Measurements from ENCODE around the gene ZFYVE19. TPM values are rescaled to one million over a fixed set of nuclear protein-coding genes. Genes with fewer than 3 reads are reported as not detected.
"Not testable (repeated sequence)": the region's sequence is repeated elsewhere in the genome, so short reads cannot be mapped to it uniquely, and the experiment has no call there.

The ZFYVE19 gene
- total RNA-seq, 2 donors from 2014 or later = 8.3 to 8.6 TPM

GRCh38 chr15:40843261-40843884 is 36.5 kb downstream of the ZFYVE19 start:
- intact Hi-C loops (cut with DNase I) = no loop called here
- DNase-seq (ENCODE audit: low spot score) = no peak

- intact Hi-C loops (cut with DNase I) = no loop called here
- no peak for DNase-seq (ENCODE audit: low spot score)
These were observed 37.2 kb downstream of the ZFYVE19 start, which contains the start of gene SPINT1 for GRCh38 chr15:40843885-40844695. TSS of gene SPINT1 (plus strand) at chr15:40844048. CDS start at chr15:40844555, 507 bp downstream.

DNA sequence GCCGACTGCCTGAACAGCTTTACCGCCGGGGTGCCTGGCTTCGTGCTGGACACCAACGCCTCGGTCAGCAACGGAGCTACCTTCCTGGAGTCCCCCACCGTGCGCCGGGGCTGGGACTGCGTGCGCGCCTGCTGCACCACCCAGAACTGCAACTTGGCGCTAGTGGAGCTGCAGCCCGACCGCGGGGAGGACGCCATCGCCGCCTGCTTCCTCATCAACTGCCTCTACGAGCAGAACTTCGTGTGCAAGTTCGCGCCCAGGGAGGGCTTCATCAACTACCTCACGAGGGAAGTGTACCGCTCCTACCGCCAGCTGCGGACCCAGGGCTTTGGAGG is 37.8 kb downstream of the ZFYVE19 start:
- no peak for DNase-seq (ENCODE audit: low spot score)

DNA sequence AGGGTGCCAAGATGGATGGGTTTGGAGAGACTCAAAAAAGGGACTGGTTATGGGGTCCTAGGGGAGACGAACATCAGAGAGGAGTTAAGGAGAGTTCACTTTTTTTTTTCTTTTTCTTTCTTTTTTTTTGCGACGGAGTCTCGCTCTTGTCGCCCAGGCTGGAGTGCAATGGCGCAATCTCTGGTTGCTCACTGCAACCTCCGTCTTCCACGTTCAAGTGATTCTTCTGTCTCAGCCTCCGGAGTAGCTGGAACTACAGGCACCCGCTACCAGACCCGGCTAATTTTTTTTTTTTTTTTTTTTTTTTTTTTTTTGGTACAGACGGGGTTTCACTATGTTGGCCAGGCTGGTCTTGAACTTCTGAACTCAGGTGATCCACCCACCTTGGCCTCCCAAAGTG is 38.1 kb downstream of the ZFYVE19 start:
- intact Hi-C loops (cut with DNase I) = no loop called here
- no peak for DNase-seq (ENCODE audit: low spot score)

More for the DNA sequence above, 37.8 kb downstream of the ZFYVE19 start:
- intact Hi-C loops (cut with DNase I) = no loop called here

- intact Hi-C loops (cut with DNase I) = no loop called here
- DNase-seq (ENCODE audit: low spot score) = peak; percentile 43
These were observed 38.8 kb downstream of the ZFYVE19 start for GRCh38 chr15:40845511-40846284.

GRCh38 chr15:40846841-40847222 is 39.9 kb downstream of the ZFYVE19 start:
- DNase-seq (ENCODE audit: low spot score) = peak; percentile 32
- intact Hi-C loops (cut with DNase I) = no loop called here

GRCh38 chr15:40847223-40847961 is 40.5 kb downstream of the ZFYVE19 start:
- intact Hi-C loops (cut with DNase I) = no loop called here
- DNase-seq (ENCODE audit: low spot score) = peak; percentile 83

DNA sequence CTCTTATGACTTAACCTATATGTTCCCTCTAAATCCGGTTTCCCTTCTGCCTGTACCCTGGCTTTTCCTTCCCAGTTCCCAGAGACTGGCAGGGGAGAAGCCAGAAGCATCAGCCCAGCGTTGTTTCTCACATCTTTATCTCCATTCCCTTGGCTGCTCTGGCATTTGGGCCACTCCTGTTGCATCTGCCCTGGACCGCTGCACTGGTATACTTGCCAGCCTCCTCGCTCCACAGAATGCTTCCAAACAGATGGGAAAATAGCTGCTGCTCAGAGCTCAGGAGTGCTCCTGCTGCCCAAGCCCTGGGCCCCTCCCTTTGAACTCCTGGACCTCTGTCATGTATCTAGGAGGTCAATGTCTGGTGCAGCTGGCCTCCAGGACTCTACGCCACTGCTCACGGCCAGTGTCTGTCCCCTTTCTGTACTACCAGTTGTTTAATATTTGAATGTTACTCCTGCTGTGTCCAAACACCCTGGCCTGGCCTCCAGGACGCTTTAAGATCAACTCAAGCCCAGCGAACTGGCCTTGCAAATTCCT is 43.8 kb downstream of the ZFYVE19 start:
- peak; percentile 36 for DNase-seq (ENCODE audit: low spot score)
- intact Hi-C loops (cut with DNase I) = no loop called here

DNA sequence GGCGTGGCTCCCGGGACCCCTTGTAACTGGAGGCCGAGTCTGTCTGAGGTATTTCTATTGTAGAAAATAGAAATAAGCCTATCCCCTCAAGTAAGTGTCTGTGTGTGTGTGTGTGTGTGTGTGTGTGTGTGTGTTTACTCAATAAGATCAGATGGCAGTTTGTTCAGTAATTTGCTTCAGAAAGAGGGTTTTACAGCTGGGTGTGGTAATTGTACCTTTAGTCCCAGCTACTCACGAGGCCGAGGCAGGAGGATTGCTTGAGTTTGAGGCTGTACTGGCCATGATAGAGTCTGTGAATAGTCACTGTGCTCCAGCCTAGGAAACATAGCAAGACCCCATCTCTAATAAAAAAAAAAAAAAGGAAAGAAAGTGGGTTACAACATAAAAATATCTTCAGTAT is 45.6 kb downstream of the ZFYVE19 start:
- DNase-seq (ENCODE audit: low spot score) = peak; percentile 41
- intact Hi-C loops (cut with DNase I) = no loop called here

DNA sequence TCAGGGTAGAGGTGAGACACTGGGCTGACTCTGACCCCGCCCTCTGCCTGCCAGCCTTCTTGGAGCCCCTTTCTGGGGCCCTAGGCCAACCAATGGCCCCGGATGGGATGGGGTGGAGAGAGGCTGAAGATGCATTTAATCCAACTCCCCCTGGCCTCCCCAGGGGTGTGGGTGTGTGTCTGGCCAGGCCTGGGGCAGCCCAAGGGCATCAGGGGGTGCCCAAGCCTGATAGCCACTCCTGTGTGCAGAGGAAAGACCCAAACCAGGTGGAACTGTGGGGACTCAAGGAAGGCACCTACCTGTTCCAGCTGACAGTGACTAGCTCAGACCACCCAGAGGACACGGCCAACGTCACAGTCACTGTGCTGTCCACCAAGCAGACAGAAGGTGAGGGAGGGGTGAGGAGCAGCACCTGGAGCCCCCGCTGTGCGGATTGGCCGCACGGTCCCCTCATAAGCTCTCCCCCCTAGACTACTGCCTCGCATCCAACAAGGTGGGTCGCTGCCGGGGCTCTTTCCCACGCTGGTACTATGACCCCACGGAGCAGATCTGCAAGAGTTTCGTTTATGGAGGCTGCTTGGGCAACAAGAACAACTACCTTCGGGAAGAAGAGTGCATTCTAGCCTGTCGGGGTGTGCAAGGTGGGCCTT is 46.5 kb downstream of the ZFYVE19 start:
- DNase-seq (ENCODE audit: low spot score) = peak; percentile 61
- intact Hi-C loops (cut with DNase I) = no loop called here

DNA sequence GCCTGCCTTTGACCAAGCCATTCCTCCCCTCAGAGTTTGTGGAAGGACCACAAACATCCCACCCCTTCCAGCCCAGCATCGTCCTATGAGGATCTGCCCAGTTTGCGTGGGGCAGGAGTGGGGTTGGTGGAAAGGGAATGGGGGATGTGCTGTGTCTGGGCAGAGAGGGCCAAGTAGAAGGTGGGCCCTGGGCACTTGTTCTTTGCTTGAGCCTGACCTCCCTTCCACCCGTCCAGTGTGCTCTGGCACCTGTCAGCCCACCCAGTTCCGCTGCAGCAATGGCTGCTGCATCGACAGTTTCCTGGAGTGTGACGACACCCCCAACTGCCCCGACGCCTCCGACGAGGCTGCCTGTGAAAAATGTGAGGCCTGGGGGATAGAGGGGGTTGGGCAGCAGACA is 47.3 kb downstream of the ZFYVE19 start:
- peak; percentile 55 for DNase-seq (ENCODE audit: low spot score)
- intact Hi-C loops (cut with DNase I) = no loop called here

- DNase-seq (ENCODE audit: low spot score) = peak; percentile 63
- intact Hi-C loops (cut with DNase I) = loop anchor here in 1 of 2 donors (5.0 kb wide), 2 partner anchors 37 to 327 kb away; partner anchors contain the start of gene VPS18
These were observed 48.9 kb downstream of the ZFYVE19 start for GRCh38 chr15:40855706-40856234.

- intact Hi-C loops (cut with DNase I) = loop anchor here in 1 of 2 donors (5.0 kb wide), 2 partner anchors 36 to 326 kb away; partner anchors contain the start of gene VPS18
- DNase-seq (ENCODE audit: low spot score) = peak; percentile 69
These were observed 49.9 kb downstream of the ZFYVE19 start for GRCh38 chr15:40856746-40857145.

GRCh38 chr15:40857601-40858341 is 50.9 kb downstream of the ZFYVE19 start:
- intact Hi-C loops (cut with DNase I) = loop anchor here in 1 of 2 donors (5.0 kb wide), 2 partner anchors 35 to 325 kb away; partner anchors contain the start of gene VPS18
- DNase-seq (ENCODE audit: low spot score) = peak; percentile 93

DNA sequence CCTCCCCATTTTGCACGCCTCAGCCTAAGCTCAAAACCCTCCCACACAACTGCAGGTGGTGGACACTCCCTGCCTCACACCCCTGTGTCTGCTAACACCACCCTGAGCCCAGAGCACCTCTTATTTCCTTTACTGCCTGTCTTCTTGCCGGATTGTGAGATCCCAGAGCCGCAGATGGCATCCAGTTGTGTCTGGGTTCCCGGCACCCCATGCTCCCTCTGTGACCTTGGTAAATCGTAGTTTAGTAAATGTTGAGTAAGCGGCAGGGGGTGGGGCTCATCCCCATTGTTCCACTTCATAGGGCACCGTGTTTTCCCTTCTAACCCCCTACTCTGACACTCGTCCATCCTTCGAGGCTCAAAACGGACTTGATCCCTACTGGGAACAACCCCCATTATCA is 51.8 kb downstream of the ZFYVE19 start:
- intact Hi-C loops (cut with DNase I) = loop anchor here in 1 of 2 donors (5.0 kb wide), 2 partner anchors 34 to 324 kb away; partner anchors contain the start of gene VPS18
- DNase-seq (ENCODE audit: low spot score) = peak; percentile 64

GRCh38 chr15:40859206-40859851 is 52.4 kb downstream of the ZFYVE19 start:
- DNase-seq (ENCODE audit: low spot score) = peak; percentile 89
- intact Hi-C loops (cut with DNase I) = loop anchor here in 1 of 2 donors (5.0 kb wide), 2 partner anchors 33 to 323 kb away; partner anchors contain the start of gene VPS18

DNA sequence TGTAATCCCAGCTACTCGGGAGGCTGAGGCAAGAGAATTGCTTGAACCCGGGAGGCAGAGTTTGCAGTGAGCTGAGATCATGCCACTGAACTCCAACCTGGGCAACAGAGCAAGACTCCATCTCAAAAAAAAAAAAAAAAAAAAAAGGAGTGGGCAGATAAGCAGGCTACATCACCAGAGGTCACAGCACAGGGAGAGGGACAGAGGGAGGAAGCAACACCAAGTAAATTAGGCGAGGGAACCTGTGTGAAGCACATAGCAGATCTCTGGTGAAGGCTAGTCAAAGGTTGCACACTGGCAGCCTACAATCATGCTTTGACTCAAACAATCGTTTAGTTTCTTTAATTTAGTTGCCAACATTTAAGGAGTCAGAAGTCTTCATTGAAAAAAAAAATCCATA is 54.3 kb downstream of the ZFYVE19 start:
- DNase-seq (ENCODE audit: low spot score); intact Hi-C loops (cut with DNase I): not testable (repeated sequence)
